Mucosa of descending colon (tissue), 3 donors: ENCODE measurements around the gene SMARCAD1. TPM values are rescaled to one million over a fixed set of nuclear protein-coding genes. Genes with fewer than 3 reads are reported as not detected.

ENCODE experiments used
- ATAC-seq: fragments of 200-7000 bp; cut with Tn5 transposase; one replicate; pipeline ENCODE4 v1.9.1; 2020; ENCODE audit warnings: mild to moderate bottlenecking, moderate library complexity
- DNase-seq, 3 donors: peaks; one replicate each; pipeline ENCODE4 v3.0.0-alpha.2; 2020
- H3K36me3 ChIP-seq: fragments of 200-600 bp; one replicate; pipeline ENCODE4 v1.8.0; 2021; ENCODE audit warnings: low read depth, mild to moderate bottlenecking
- H3K4me1 ChIP-seq: fragments of 200-600 bp; one replicate; pipeline ENCODE4 v1.8.0; 2021; ENCODE audit warnings: low read depth, mild to moderate bottlenecking
- H3K4me3 ChIP-seq: fragments of 200-600 bp; one replicate; pipeline ENCODE4 v1.8.0; 2021; ENCODE audit warnings: mild to moderate bottlenecking
- H3K9me3 ChIP-seq: fragments of 200-600 bp; one replicate; pipeline ENCODE4 v1.8.0; 2021; ENCODE audit warnings: mild to moderate bottlenecking
- CTCF ChIP-seq: fragments of 200-600 bp; IDR thresholded peaks from one replicate; pipeline ENCODE4 v1.8.0; 2022; ENCODE audit warnings: antibody characterized with exemption, mild to moderate bottlenecking
- intact Hi-C, 2 donors: fragments of 100-400 bp; cut with DNase I in 1 of 2; cut with micrococcal nuclease in 1 of 2; formaldehyde crosslinking; loops; one replicate each; pipeline versions ENCODE4 v1.11.0 to v1.11.1; 2022; cut with DNase I, micrococcal nuclease
- total RNA-seq, 3 donors: library from RNA; stranded (reverse); fragmentation: NEBNext Ultra II Directional in 2 of 3; extraction: Animal tissue kit (Norgen Biotek cat#: 25700) in 2 of 3; gene quantifications; one replicate each; pipeline versions ENCODE4 v1.2.1 to v1.2.4, GENCODE V29; 2021 to 2023
- donor health status: DM: no; HTN: no; CAD: no; lungs with moderate emphysema.
- donor health status: DM: no; HTN: no; CAD: no.
- donor health status: DM: no; HTN: yes; CAD: no.

The SMARCAD1 gene
- total RNA-seq, 3 donors from 2014 or later, result 19.5 to 21.5 (median 21.0) TPM

- Histone ChIP-seq H3K4me1 (no peaks in the 10 kb centered on the region), H3K9me3 (no peaks in the 10 kb centered on the region), H3K4me3 (no peak overlapping the region), H3K36me3 (no peaks in the 10 kb centered on the region)
- peak; percentile 9 for ATAC-seq
- no peak for TF ChIP-seq CTCF
- DNase-seq, result no peak
- intact Hi-C loops, result no loop called here
Measured at GRCh38 chr4:94298725-94299252, 91.1 kb downstream of the SMARCAD1 start.

- no peak for ATAC-seq
Measured at GRCh38 chr4:94302191-94302590, 94.5 kb downstream of the SMARCAD1 start.

GRCh38 chr4:94304365-94304971 is 96.8 kb downstream of the SMARCAD1 start:
- intact Hi-C loops, result no loop called here
- H3K4me1 ChIP-seq, result no peaks in the 10 kb centered on the region
- H3K36me3 ChIP-seq, result no peaks in the 10 kb centered on the region
- no peak for TF ChIP-seq CTCF
- H3K4me3 ChIP-seq, result no peak overlapping the region
- H3K9me3 ChIP-seq, result no peaks in the 10 kb centered on the region
- no peak for ATAC-seq
- DNase-seq, result peak in 1 of 3 donors; percentile 40

More at GRCh38 chr4:94302191-94302590, 94.5 kb downstream of the SMARCAD1 start:
- no peak for TF ChIP-seq CTCF
- H3K9me3 ChIP-seq, result no peaks in the 10 kb centered on the region
- H3K4me1 ChIP-seq, result no peaks in the 10 kb centered on the region
- no peak overlapping the region for H3K4me3 ChIP-seq
- DNase-seq, result no peak
- intact Hi-C loops, result no loop called here
- H3K36me3 ChIP-seq, result no peaks in the 10 kb centered on the region

GRCh38 chr4:94305466-94306225 is 98.0 kb downstream of the SMARCAD1 start:
- DNase-seq, result no peak
- no peaks in the 10 kb centered on the region for H3K9me3 ChIP-seq
- H3K4me3 ChIP-seq, result no peak overlapping the region
- intact Hi-C loops, result no loop called here
- no peaks in the 10 kb centered on the region for H3K36me3 ChIP-seq
- no peak for ATAC-seq
- no peaks in the 10 kb centered on the region for H3K4me1 ChIP-seq
- no peak for TF ChIP-seq CTCF

GRCh38 chr4:94306713-94307112 is 99.0 kb downstream of the SMARCAD1 start:
- intact Hi-C loops, result no loop called here
- ATAC-seq, result no peak
- H3K4me1 ChIP-seq, result no peaks in the 10 kb centered on the region

More at GRCh38 chr4:94306713-94307112, 99.0 kb downstream of the SMARCAD1 start:
- Histone ChIP-seq H3K36me3 (no peaks in the 10 kb centered on the region), H3K9me3 (no peaks in the 10 kb centered on the region), H3K4me3 (no peak overlapping the region)
- no peak for DNase-seq
- no peak for TF ChIP-seq CTCF
